BE2C (cell line): ENCODE data around the gene USP48.
"Not testable (repeated sequence)": the region's sequence is repeated elsewhere in the genome, so short reads cannot be mapped to it uniquely, and the experiment has no call there.

Experiments used
- DNase-seq: peaks from one replicate; pipeline ENCODE4 v3.0.0-alpha.2; 2020
- H3K27me3 ChIP-seq: fragments of 250-450 bp; sonication (Bioruptor Pico); 2 replicates; pipeline ENCODE4 v1.5.1; 2020; ENCODE audit warnings: mild to moderate bottlenecking
- H3K36me3 ChIP-seq: fragments of 250-450 bp; sonication (Bioruptor Pico); 2 replicates; pipeline ENCODE4 v1.5.1; 2020; ENCODE audit warnings: mild to moderate bottlenecking
- H3K4me1 ChIP-seq: fragments of 250-450 bp; sonication (Bioruptor Pico); 2 replicates; pipeline ENCODE4 v1.5.1; 2020
- H3K4me3 ChIP-seq: 2 replicates; pipeline ENCODE4 v1.5.1; 2011; ENCODE audit warnings: low read depth, low read length
- H3K9me3 ChIP-seq: fragments of 250-450 bp; sonication (Bioruptor Pico); 2 replicates; pipeline ENCODE4 v1.5.1; 2020
- CTCF ChIP-seq: IDR thresholded peaks from 2 replicates; pipeline ENCODE4 v1.5.1; 2012; ENCODE audit warnings: mild to moderate bottlenecking, low read depth, low read length

The USP48 gene

GRCh38 chr1:21779613-21780521, 3.1 kb downstream of the USP48 start:
- no peaks in the 10 kb centered on the region for H3K9me3 ChIP-seq
- H3K4me1 ChIP-seq, result no peaks in the 10 kb centered on the region
- peak; percentile 16 for DNase-seq
- no peaks in the 10 kb centered on the region for H3K27me3 ChIP-seq
- no peak overlapping the region for H3K4me3 ChIP-seq
- no peaks in the 10 kb centered on the region for H3K36me3 ChIP-seq
- no peak for TF ChIP-seq CTCF

- no peak overlapping the region for H3K4me3 ChIP-seq
- no peak for DNase-seq
- H3K9me3 ChIP-seq, result no peaks in the 10 kb centered on the region
- no peak for TF ChIP-seq CTCF
- no peaks in the 10 kb centered on the region for H3K36me3 ChIP-seq
- no peaks in the 10 kb centered on the region for H3K27me3 ChIP-seq
- H3K4me1 ChIP-seq, result no peaks in the 10 kb centered on the region
Measured at GRCh38 chr1:21778405-21778727, 4.6 kb downstream of the USP48 start.

DNA sequence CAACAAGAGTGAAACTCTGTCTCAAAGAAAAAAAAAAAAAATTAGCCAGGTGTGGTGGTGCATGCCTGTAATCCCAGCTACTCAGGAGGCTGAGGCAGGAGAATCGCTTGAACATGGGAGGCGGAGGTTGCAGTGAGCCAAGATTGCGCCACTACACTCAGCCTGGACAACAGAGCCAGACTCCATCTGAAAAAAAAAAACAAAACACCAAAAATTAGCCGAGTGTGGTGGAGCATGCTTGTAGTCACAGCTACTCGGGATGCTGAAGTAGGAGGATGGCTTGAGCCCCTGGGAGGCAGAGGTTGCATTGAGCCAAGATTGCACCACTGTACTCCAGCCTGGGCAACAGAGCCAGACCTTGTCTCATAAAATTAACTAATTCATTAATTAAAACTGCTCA, 6.0 kb downstream of the USP48 start:
- not testable (repeated sequence) for H3K4me3 ChIP-seq, H3K9me3 ChIP-seq, H3K27me3 ChIP-seq, H3K4me1 ChIP-seq, DNase-seq, H3K36me3 ChIP-seq

GRCh38 chr1:21775985-21776562, 6.9 kb downstream of the USP48 start:
- Histone ChIP-seq H3K9me3 (no peaks in the 10 kb centered on the region), H3K4me3 (no peak overlapping the region), H3K36me3 (no peaks in the 10 kb centered on the region), H3K4me1 (no peaks in the 10 kb centered on the region), H3K27me3 (no peaks in the 10 kb centered on the region)
- no peak for DNase-seq
- TF ChIP-seq CTCF, result no peak

DNA sequence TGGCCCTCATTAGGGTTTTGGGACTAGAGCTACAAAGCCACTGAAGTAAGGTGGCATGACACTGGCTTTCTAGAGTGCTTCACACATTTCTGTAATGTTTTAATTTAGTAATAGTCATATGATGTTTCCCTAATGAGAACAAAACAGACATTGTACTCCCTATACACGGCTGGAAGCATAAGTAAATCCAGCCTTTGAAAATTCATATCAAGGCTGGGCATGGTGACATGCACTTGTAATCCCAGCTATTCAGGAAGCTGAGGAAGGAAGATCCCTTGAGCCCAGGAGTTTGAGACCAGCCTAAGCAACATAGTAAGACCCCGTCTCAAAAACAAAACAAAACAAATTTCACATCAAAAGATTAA, 7.4 kb downstream of the USP48 start:
- Histone ChIP-seq H3K4me3 (no peak overlapping the region), H3K4me1 (no peaks in the 10 kb centered on the region), H3K27me3 (no peaks in the 10 kb centered on the region), H3K36me3 (no peaks in the 10 kb centered on the region), H3K9me3 (no peaks in the 10 kb centered on the region)
- no peak for TF ChIP-seq CTCF
- DNase-seq, result no peak

DNA sequence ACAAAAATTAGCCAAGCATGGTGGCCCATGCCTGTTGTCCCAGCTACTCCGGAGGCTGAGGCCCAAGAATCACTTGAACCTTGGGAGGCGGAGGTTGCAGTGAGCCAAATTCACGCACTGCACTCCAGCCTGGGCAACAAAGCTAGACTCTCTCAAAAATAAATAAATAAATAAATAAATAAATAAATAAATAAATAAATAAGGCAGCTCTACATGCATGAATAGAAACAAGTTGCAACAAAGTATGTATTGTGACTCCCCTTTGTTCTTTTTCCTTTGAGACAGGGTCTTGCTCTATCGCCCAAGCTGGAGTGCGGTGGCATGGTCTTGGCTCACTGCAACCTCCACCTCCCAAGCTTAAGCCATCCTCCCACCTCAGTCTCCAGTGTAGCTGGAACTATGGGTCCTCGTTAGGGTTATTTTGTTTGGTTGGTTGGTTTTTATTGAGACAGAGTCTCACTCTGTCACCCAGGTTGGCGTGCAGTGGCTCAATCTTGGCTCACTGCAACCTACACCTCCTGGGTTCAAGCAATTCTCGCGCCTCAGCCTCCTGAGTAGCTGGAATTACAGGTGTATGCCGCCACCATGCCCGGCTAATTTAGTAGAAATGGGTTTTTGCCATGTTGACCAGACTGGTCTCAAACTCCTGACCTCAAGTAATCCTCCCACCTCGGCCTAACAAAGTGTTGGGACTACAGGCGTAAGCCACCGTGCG, 8.0 kb downstream of the USP48 start:
- Histone ChIP-seq H3K36me3 (no peaks in the 10 kb centered on the region), H3K27me3 (no peaks in the 10 kb centered on the region), H3K4me1 (no peaks in the 10 kb centered on the region), H3K9me3 (no peaks in the 10 kb centered on the region), H3K4me3 (no peak overlapping the region)
- TF ChIP-seq CTCF, result no peak
- no peak for DNase-seq
